Fibroblast of upper back skin (primary cell): Measurements from ENCODE around the gene ZFPM1.

Experiments used
- DNase-seq: peaks from one replicate; pipeline ENCODE4 v3.0.0-alpha.2; 2013

Gene ZFPM1

DNA sequence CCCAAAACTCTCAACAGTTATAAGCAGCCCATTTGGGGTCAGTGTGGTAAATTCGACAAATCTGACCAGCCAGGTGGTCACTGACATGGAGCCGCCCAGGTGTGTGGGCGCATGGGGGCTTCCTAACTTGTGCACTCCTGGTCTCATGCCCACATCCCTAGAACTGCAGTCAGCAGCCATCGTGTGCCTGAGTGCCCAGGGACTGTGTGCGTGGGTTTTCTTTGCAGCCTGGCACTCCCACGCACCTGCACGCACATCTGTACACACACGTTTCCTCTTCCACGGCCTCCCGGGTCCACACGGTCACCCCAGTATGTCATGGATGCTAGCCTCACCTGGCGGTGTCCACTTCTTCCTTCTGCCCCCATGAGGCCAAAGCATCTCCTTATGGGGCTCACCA is 78.3 kb downstream of the ZFPM1 start:
- no peak for DNase-seq

GRCh38 chr16:88531931-88532433 is 78.9 kb downstream of the ZFPM1 start:
- DNase-seq: no peak

GRCh38 chr16:88532434-88533241 is 79.6 kb downstream of the ZFPM1 start:
- DNase-seq: no peak

DNA sequence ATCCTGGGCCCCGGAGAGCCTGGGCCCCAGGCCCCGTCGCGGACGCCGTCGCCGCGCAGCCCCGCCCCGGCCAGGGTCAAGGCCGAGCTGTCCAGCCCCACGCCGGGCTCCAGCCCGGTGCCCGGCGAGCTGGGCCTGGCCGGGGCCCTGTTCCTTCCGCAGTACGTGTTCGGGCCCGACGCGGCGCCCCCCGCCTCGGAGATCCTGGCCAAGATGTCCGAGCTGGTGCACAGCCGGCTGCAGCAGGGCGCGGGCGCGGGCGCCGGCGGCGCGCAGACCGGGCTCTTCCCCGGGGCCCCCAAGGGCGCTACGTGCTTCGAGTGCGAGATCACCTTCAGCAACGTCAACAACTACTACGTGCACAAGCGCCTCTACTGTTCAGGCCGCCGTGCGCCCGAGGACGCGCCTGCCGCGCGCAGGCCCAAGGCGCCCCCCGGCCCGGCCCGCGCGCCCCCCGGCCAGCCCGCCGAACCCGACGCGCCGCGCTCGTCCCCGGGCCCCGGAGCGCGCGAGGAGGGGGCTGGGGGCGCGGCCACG is 80.4 kb downstream of the ZFPM1 start:
- peak; percentile 57 for DNase-seq

- peak; percentile 66 for DNase-seq
These were observed 81.0 kb downstream of the ZFPM1 start for GRCh38 chr16:88533932-88534637.

- DNase-seq: peak; percentile 21
These were observed 81.6 kb downstream of the ZFPM1 start for GRCh38 chr16:88534638-88535190.

DNA sequence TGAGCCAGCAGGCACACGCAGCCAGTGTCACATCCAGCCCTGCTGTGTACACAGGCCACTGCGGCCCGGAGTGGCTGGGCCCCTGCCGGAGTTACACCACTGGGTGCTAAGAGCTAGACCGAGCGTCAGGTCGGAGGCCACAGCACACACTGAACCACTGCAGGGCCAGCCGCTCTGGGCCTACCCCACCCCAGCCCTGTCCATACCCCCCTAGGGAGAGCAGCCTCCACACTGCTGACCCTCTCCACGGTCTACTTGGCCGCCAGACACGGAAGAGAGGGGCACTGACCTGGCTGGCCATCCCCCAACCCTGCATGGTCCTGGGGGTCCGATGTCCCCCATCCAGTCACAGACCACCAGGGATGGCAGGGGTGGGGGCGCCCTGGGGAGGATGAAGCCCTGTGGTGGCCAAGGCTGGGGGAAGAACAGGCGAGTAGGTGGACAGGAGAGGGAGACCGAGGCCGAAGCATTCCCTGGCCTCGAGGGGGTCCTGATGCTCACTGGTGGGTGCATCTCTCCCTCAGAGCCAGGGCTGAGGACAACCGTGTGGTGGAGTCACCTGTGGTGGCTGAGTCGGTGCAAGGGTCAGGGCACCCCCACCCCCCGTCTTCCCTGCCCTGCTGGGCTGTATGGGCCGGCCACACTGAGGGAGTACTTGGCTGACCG is 82.2 kb downstream of the ZFPM1 start:
- no peak for DNase-seq

DNA sequence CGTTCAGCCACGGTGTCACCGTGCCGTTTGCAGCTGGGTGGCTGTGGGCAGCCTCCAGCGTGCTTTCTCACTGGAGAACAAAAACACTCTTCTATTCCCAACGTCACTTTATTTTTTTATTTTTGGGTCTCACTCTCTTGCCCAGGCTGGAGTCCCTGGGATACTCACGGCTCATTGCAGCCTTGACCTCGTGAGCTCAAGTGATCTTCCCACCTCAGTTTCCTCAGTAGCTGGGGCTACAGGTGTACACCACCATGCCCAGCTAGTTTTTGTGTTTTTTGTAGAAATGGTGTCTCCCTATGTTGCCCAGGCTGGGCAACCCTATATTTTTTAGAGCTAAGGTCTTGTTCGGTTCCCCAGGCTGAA is 82.8 kb downstream of the ZFPM1 start:
- DNase-seq: no peak

DNA sequence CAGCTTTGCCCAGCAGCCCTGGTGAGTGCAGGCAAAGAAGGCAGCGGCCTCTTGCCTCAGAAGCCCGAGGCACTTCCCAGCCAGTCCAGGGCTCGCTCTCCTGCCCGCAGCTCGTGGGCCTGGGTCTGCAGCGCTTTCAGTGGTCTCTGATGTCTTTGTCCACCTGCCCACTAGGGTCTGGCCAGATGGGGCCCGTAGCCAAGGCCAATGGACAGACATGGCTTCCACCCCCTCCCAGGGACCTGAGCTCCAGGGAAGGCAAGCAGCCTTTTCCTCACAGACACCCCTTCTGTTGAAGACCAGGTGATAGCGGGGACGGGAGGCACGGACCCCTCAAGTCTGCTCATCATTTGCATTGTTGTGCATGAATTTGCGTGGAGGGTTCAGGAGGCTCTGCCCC is 83.4 kb downstream of the ZFPM1 start:
- DNase-seq: no peak

GRCh38 chr16:88536971-88537751 is 84.1 kb downstream of the ZFPM1 start:
- no peak for DNase-seq

- DNase-seq: no peak
These were observed 84.8 kb downstream of the ZFPM1 start for GRCh38 chr16:88537859-88538258.

GRCh38 chr16:88538366-88539060 is 85.4 kb downstream of the ZFPM1 start:
- no peak for DNase-seq

GRCh38 chr16:88539261-88539651 is 86.2 kb downstream of the ZFPM1 start:
- no peak for DNase-seq

DNA sequence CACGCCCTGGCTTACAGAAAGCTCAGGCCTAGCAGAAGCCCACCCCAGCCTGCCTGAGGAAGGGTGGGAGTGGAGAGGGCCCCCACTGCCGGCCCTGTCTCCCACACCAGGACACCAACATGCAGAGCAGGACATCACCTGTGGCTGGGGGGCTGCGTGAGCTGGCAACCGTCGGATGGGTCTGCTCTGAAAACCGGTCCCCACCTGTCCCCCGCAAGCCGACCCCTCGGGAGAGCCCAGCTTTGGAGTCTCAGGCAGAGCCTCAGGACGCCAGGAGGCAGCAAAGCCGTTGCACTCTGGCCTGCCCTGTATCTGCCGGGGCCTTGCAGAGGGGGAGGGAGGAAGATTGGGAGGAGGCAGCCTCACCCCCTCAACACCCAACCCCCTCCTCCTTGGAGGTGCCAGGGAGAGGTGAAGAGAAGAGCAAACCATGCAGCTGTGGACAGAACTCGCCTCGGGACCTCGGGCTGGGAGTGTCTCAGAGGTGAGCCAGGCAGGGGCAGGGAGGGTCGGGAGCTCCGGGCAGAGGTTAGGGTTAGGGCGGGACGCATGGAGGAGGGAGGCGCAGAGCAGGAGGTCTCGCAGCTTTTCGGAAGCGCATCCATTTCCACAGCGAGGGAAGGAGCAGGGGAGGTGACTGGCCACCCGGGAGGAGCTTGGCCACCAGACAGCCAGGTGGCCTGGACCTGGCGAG is 86.7 kb downstream of the ZFPM1 start:
- no peak for DNase-seq

- no peak for DNase-seq
These were observed 87.4 kb downstream of the ZFPM1 start for GRCh38 chr16:88540346-88540977.

DNA sequence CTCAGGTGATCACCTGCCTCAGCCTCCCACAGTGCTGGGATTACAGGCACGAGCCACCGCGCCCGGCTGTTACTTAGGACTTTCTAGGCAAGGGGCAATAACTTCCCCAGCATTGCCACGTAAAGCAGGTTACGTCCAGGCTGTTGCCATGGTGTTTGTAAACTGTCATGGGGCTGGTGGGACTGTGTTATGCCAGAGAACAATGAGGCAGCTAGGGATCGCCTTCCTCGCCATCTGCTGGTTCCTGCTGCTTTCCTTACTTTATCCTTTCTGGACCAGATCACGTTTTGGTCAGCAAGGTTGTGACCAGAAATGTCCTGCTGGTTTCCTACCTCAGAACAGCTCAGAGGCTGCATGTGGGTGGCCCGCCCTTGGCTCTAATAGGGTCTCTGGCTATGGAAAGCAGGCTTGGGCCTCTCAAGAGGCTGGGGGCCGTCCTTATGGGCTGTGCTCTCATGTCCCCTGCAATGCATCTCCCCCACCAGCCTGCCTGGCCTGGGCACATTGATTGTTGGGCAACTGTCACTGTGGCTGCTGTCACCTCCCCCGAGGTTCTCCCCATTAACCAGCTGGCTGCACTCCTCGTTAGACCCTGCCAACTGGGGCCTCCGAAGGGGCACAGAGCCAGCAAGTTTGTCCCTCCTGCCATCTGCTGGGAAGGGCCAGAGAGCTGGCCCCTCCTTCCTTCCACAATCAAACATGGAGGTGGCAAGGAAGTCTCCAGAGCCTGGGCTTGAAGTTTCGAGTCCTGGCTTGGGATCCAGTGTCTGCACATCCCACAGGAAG is 88.9 kb downstream of the ZFPM1 start:
- DNase-seq: no peak

DNA sequence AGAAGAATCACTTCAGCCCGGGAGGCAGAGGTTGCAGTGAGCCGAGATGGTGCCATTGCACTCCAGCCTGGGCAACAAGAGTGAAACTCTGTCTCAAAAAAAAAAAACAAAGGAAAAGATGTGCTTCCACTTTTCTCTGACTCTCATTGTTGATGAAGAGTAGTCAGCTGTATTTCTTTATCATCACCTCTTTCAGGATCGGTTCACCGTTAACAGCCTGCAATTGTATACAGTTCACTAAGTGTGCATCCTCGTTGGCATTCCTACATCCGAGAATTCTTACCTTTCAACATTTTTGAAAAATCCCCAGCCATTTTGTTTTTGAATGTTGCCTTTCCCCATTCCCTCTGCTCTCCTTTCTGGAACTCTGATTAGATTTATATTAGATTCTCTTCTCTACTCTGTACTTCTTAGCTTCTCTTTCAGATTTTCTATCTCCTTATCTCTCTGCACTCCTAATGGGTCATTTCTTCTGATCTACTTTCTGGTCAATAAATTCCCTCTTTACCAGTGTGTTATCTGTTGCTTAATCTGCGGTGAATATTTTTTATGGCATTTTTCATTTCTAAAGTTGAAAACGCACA is 90.2 kb downstream of the ZFPM1 start:
- no peak for DNase-seq

- no peak for DNase-seq
These were observed 92.7 kb downstream of the ZFPM1 start for GRCh38 chr16:88545781-88546180.

GRCh38 chr16:88548131-88548874 is 95.2 kb downstream of the ZFPM1 start:
- no peak for DNase-seq
